Fibroblast of lung (primary cell): ENCODE measurements around the gene TCERG1L.

Experiments
- EZH2 ChIP-seq: IDR thresholded peaks from 2 replicates; pipeline ENCODE4 v1.5.1; 2012; ENCODE audit warnings: low read length, control low read depth, mild to moderate bottlenecking; ENCODE audit errors: missing control alignments
- TF ChIP-seq, protein P1 (sequence below), 2 donors: IDR thresholded peaks in 1 of 2; conservative IDR thresholded peaks in 1 of 2; 1 replicate in 1 of 2; 2 replicates in 1 of 2; pipeline ENCODE4 v1.5.1; 2011 to 2012; ENCODE audit warnings: low read length in 2 of 2, control low read depth in 1 of 2, inconsistent platforms in 1 of 2, low read depth in 1 of 2, mild to moderate bottlenecking in 1 of 2

DNA sequence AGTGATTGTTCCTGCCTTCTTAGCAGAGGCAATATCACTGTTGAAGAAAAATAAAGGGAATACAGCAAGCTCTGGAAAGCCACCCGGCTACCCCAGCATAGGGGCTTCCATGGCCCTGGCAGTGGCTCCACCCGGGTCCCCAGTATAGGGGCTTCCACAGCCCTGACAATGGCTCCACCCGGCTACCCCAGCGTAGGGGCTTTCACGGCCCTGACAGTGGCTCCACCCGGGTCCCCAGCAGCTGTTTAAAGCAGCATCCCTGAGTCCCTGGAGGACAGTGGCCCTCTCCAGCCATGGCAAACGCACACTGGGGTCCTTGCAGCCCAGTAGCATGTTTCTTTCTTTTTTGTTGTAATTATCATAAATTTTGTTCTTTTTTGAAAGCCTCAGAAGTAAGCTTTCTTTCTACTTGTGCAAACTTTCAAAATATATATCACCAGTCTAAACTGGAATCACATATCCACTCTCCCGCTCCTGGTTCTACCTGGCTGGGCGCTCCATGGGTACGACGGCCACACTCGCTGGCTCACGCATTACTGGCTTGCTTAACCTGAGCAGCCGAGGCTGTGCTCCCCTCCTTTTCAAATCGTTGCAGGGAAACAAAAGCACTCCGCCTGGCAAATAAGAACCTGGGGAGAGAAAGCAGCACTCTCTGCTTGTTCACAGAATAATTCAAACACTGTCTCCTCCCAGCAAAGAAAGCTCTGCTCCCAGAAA lies 62.1 kb downstream of the TCERG1L start:
- TF ChIP-seq, protein P1, sequence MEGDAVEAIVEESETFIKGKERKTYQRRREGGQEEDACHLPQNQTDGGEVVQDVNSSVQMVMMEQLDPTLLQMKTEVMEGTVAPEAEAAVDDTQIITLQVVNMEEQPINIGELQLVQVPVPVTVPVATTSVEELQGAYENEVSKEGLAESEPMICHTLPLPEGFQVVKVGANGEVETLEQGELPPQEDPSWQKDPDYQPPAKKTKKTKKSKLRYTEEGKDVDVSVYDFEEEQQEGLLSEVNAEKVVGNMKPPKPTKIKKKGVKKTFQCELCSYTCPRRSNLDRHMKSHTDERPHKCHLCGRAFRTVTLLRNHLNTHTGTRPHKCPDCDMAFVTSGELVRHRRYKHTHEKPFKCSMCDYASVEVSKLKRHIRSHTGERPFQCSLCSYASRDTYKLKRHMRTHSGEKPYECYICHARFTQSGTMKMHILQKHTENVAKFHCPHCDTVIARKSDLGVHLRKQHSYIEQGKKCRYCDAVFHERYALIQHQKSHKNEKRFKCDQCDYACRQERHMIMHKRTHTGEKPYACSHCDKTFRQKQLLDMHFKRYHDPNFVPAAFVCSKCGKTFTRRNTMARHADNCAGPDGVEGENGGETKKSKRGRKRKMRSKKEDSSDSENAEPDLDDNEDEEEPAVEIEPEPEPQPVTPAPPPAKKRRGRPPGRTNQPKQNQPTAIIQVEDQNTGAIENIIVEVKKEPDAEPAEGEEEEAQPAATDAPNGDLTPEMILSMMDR (conservative IDR thresholded peaks at IDR 0.05 in 1 of 2, IDR thresholded peaks at IDR 0.05 in 1 of 2; ENCODE audit: low read depth in 1 of 2, low read length in 2 of 2), result no peak
- no peak for TF ChIP-seq EZH2
